Measurements from ENCODE around the gene CTNS. TPM values are rescaled to one million over a fixed set of nuclear protein-coding genes. Genes with fewer than 3 reads are reported as not detected.

Gene CTNS
- total and polyA plus RNA-seq, 2 of the 13 experiments (the other 11 are each of a cell fraction or from before 2014, with no cell fraction given) = 9.5 to 13.7 TPM

DNA sequence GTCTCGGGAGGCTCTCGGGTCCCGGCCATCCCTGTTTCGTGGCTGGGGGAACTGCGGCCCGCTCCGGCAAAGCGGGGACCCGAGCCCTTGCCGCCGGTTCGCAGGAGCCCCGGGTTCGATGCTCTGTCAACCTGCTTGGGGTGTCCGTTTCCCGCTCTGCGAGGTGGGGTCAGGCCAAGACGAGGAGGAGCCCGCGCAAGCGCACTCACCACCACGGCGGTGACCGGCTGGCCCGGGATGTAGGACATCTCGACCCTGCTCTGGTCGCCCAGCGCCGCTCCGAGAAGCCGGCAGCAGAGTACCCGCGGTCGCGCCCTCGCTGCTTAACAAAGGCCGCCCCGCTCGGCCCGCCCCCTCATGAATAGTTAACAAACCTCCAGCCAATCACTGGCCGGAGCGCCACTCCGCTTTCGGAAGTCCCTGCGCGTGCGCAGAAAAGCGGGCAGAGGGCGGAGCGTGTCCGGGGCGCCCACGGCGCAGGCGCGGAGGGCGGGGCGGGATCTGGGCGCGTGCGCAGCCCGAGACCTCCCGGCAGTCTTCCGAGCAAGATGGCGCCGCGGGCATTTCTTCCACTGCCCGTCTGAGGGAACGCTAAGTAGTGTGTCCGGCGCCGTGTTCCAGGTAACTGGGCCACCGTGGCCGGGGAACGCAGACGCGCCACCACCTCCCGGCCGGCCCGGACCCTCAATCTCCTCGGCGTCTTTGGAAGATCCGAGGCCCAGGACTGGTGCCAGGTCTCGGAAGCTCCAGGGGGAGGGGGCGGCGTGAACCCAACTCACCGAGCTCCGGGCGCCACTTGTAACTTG lies 31.9 kb downstream of the CTNS start, which contains the start of the genes EMC6 and TAX1BP3 (continued):
- TF ChIP-seq, protein P1, sequence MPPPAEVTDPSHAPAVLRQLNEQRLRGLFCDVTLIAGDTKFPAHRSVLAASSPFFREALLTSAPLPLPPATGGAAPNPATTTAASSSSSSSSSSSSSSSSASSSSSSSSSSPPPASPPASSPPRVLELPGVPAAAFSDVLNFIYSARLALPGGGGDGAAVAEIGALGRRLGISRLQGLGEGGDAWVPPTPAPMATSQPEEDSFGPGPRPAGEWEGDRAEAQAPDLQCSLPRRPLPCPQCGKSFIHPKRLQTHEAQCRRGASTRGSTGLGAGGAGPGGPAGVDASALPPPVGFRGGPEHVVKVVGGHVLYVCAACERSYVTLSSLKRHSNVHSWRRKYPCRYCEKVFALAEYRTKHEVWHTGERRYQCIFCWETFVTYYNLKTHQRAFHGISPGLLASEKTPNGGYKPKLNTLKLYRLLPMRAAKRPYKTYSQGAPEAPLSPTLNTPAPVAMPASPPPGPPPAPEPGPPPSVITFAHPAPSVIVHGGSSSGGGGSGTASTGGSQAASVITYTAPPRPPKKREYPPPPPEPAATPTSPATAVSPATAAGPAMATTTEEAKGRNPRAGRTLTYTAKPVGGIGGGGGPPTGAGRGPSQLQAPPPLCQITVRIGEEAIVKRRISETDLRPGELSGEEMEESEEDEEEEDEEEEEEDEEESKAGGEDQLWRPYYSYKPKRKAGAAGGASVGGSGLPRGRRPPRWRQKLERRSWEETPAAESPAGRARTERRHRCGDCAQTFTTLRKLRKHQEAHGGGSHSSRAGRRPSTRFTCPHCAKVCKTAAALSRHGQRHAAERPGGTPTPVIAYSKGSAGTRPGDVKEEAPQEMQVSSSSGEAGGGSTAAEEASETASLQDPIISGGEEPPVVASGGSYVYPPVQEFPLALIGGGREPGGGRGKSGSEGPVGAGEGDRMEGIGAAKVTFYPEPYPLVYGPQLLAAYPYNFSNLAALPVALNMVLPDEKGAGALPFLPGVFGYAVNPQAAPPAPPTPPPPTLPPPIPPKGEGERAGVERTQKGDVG (CRISPR knock-in tag; IDR thresholded peaks at IDR 0.05; ENCODE audit: borderline replicate concordance) = no peak; the same call in 1 of the 2 replicates
- TF ChIP-seq ZNF83 (CRISPR knock-in tag; IDR thresholded peaks at IDR 0.05; ENCODE audit: borderline replicate concordance) (peak; percentile 43; the same call in 1 of the 2 replicates), ZNF883 (CRISPR knock-in tag; IDR thresholded peaks at IDR 0.05; ENCODE audit: not compliant biosample characterization) (peak; percentile 46), ZNF710 (CRISPR knock-in tag; IDR thresholded peaks at IDR 0.05; ENCODE audit: borderline replicate concordance) (peak; percentile 0; the same call in 1 of the 2 replicates), ZMYM4 (CRISPR knock-in tag; IDR thresholded peaks at IDR 0.05) (peak; percentile 35), THAP11 (CRISPR knock-in tag; IDR thresholded peaks at IDR 0.05) (peak; percentile 84), CAMTA2 (CRISPR knock-in tag; IDR thresholded peaks at IDR 0.05; ENCODE audit: borderline replicate concordance) (0 out of 2 replicates have a peak, but pooled peaks have one; percentile 61), ZNF800 (CRISPR knock-in tag; IDR thresholded peaks at IDR 0.05) (peak; percentile 83)
- TF ChIP-seq, protein P2, sequence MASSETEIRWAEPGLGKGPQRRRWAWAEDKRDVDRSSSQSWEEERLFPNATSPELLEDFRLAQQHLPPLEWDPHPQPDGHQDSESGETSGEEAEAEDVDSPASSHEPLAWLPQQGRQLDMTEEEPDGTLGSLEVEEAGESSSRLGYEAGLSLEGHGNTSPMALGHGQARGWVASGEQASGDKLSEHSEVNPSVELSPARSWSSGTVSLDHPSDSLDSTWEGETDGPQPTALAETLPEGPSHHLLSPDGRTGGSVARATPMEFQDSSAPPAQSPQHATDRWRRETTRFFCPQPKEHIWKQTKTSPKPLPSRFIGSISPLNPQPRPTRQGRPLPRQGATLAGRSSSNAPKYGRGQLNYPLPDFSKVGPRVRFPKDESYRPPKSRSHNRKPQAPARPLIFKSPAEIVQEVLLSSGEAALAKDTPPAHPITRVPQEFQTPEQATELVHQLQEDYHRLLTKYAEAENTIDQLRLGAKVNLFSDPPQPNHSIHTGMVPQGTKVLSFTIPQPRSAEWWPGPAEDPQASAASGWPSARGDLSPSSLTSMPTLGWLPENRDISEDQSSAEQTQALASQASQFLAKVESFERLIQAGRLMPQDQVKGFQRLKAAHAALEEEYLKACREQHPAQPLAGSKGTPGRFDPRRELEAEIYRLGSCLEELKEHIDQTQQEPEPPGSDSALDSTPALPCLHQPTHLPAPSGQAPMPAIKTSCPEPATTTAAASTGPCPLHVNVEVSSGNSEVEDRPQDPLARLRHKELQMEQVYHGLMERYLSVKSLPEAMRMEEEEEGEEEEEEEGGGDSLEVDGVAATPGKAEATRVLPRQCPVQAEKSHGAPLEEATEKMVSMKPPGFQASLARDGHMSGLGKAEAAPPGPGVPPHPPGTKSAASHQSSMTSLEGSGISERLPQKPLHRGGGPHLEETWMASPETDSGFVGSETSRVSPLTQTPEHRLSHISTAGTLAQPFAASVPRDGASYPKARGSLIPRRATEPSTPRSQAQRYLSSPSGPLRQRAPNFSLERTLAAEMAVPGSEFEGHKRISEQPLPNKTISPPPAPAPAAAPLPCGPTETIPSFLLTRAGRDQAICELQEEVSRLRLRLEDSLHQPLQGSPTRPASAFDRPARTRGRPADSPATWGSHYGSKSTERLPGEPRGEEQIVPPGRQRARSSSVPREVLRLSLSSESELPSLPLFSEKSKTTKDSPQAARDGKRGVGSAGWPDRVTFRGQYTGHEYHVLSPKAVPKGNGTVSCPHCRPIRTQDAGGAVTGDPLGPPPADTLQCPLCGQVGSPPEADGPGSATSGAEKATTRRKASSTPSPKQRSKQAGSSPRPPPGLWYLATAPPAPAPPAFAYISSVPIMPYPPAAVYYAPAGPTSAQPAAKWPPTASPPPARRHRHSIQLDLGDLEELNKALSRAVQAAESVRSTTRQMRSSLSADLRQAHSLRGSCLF (CRISPR knock-in tag; IDR thresholded peaks at IDR 0.05; ENCODE audit: borderline replicate concordance) = 0 out of 2 replicates have a peak, but pooled peaks have one; percentile 59

All from HepG2 (cell line).